Measurements from ENCODE around the gene CDKN1B.
A peak's percentile ranks its signal among the peaks of the same experiment; 100 is the strongest.

CDKN1B gene

DNA sequence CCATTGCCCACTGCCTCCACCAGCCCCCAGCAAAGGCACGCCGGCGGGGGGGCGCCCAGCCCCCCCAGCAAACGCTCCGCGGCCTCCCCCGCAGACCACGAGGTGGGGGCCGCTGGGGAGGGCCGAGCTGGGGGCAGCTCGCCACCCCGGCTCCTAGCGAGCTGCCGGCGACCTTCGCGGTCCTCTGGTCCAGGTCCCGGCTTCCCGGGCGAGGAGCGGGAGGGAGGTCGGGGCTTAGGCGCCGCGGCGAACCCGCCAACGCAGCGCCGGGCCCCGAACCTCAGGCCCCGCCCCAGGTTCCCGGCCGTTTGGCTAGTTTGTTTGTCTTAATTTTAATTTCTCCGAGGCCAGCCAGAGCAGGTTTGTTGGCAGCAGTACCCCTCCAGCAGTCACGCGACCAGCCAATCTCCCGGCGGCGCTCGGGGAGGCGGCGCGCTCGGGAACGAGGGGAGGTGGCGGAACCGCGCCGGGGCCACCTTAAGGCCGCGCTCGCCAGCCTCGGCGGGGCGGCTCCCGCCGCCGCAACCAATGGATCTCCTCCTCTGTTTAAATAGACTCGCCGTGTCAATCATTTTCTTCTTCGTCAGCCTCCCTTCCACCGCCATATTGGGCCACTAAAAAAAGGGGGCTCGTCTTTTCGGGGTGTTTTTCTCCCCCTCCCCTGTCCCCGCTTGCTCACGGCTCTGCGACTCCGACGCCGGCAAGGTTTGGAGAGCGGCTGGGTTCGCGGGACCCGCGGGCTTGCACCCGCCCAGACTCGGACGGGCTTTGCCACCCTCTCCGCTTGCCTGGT, at the start of gene CDKN1B:
CDKN1B (plus strand) TSS at position 576 of the 793 bp plus-strand sequence. CDS start 472 bp downstream, outside the sequence.
- peak; percentile 89 for DNase-seq (ENCODE audit: low read depth, low spot score)

DNA sequence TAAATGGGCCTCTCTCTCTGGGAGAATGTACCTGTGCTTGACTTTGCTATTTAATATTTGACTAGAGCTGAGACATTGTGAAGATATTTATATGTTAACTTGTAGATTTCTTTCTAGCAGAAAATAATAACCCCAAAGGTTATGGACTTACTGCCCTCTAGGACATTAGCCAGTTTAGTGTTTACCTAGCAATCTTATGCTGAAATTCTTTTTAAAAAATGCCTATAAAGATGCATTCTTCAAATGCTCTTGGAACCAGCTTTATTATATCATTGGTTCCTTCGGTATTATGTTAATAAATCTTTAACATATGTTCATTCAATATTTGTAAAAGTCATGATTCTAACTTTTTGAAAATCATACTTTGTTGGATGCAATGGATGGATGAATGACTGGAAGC, 49.2 kb upstream of the CDKN1B start:
- DNase-seq (ENCODE audit: low read depth, low spot score) = no peak

DNA sequence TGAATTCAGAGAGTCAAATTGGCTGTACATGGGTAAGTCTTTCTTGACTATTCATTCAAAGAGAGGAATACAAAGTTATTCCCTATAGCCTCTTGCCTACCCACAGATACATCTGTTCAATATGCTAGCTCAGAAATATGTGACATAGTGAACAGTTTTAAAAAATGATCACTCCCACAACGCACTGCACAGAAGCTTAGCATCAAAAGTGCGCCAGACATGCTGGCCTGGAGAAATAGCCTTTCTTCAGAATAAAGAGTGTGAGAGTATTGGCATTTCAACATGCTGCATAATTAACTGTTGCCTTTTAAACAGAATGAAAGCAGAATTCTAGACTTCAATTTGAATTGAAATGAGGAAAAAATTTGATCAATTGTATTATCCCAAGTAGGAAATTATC, 48.1 kb upstream of the CDKN1B start:
- no peak for DNase-seq (ENCODE audit: low read depth, low spot score)

DNA sequence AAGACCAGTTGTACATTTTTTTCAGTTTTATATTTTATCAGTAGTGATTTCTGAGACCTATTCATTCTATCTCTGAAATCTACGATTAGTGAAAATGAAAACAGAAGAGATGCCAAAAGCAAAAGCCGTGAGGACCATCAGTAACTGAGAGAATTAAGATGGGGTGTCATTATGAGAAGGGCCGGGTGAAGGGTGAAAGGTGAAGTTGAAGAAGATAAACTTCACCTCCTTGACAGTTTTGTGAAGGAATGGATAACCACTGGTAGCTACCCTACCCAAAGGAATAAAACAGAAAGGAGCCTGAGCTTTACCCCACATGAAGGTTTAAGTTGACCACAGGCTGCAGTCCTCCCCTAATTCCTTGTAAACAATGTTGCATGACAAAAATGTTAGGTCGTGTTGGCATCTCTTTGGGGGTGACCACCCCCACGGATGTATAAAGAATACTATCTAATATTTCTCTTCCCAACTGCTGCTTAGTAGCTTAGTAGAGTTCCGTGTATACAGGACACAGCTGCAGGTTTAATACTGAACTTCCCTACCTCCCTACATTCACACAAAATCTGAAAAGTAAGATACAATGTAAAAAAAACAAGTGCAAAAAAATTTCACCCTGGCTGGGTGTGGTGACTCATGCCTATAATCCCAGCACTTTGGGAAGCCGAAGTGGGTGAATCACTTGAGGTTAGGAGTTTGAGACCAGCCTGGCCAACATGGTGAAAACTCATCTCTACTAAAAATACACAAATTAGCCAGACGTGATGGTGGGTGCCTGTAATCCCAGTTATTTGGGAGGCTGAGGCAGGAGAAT, 45.1 kb upstream of the CDKN1B start:
- DNase-seq (ENCODE audit: low read depth, low spot score) = no peak

DNA sequence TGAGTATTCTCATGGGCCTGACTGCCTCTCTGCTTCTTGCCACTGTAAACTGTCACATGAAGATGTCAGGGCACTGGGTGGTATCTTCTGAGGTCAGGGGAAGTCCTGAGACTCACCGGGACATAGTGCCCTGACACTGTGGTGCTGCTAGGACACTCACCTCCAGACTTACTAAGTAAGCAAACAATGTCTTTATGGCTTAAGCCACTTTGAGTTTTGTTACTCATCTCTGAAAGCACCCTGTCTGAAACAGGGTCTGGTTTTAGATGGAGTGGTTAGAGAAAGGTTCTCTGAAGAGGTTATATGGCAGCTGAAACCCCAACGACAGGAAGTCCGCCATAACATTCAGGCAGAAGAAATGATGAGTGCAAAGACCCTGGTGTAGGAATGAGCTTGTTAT, 43.9 kb upstream of the CDKN1B start:
- no peak for DNase-seq (ENCODE audit: low read depth, low spot score)

DNA sequence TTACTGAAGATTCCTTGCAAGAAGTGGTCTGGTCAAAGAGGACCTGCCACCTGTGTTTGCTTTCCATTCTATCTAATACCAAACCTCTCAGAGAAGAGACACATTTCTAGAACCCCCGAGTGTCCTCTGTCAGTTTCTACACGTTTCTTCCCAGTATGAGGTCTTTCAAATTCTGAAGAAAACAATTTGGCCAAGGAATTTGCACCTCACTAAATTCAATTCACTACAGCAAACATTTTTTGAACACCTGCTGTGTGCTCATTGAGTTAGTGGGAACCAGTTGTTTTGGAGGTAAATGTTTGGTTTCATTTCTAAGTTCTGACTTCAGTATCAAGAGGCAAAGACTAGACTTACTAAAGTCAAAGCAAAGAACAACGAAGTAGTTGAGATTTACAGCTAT, 40.6 kb upstream of the CDKN1B start:
- no peak for DNase-seq (ENCODE audit: low read depth, low spot score)

DNA sequence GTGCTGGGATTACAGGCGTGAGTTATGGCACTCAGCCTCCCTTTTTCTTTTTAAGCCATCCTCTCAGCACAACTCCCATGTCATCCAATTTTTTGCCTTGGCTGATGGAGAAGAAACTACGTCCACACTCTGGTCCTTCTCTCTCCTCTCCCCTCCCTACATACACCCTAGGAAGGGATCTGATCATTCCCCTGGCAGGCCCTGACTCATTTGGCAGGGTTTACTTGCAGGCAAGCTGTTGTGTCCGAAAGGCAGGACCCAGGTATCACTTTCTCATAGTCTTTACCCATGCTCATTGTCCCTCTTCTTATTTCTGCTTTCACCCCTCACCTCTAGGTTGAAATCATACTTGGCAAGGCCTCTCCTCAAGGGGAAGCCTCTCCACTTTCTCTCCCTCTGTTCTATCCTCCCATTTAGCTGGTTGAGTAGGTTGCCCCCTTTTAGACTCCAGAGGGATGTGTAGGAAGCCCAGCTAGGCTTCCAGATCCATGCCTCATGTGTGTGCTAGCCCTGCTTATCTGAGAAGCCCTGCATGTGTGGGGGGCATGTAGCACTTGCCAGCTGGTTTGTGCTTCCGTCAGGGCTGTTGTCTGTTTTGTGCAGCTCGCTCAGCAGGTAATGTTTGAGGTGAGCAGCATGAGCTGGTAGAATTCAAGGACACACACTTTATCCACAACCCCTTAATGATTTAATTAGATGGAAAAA, 36.0 kb upstream of the CDKN1B start:
- no peak for DNase-seq (ENCODE audit: low read depth, low spot score)

DNA sequence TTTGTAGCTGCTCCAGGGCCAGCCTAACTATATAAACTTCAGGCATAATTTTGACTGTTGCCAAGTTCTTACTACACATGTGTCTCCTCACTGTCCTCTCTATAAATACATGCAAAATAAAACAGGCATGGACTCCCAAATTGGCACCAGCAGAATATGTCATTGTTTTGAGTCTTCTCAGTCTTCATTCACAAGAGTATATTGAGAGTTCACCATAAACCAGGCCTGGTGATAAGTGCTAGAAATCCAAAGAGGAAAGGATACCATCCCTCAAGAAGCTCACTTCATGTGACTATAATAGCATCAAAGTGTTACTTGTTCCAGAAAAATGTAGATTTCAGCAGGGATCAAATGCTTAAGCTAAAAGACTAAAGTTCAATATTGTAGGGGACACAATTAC, 34.9 kb upstream of the CDKN1B start:
- DNase-seq (ENCODE audit: low read depth, low spot score) = no peak

DNA sequence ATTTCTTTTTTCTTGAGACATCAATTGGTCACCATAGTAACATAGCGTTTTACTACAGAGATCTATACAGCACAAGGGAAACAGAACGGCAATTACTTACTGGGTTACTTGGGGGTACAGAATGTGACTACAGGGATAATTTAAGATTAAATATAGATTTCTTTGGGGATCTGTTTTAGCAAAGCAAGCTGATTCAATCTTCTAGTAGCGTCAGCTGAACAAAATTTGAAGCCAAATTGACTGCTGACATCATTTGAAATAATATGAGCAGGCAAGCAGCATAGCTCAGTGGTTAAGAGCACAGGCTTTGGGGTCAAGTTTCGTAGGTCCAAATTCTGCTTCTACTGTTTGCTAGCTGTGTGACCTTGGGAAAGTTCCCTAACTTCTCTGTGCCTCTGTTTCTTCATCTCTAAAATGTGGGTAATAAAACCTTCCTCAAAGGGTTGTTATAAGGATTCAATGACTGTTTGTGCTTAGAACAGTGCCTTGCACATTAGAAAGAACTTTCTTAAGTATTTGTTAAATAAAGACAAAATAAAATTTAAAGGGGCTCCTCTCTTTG, 34.0 kb upstream of the CDKN1B start:
- no peak for DNase-seq (ENCODE audit: low read depth, low spot score)

DNA sequence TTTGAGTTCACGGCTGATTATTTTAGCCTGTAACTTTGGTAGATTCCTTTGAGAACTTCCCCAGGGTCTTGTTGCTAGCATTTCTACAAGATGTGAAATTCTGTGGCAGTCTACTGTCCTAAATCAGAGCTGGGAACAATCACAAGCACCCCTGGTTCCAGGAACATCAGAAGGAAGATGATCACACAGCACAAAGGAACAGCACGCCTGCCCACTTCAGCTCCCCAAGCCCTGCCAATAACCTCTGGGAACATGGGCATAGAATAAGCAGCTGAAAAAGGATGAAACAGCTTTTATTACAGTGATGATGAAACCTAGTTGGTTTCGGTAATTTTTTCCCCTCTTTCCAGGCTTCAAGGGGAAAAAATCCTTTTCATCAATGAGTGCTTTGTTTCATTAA, 33.4 kb upstream of the CDKN1B start:
- no peak for DNase-seq (ENCODE audit: low read depth, low spot score)

DNA sequence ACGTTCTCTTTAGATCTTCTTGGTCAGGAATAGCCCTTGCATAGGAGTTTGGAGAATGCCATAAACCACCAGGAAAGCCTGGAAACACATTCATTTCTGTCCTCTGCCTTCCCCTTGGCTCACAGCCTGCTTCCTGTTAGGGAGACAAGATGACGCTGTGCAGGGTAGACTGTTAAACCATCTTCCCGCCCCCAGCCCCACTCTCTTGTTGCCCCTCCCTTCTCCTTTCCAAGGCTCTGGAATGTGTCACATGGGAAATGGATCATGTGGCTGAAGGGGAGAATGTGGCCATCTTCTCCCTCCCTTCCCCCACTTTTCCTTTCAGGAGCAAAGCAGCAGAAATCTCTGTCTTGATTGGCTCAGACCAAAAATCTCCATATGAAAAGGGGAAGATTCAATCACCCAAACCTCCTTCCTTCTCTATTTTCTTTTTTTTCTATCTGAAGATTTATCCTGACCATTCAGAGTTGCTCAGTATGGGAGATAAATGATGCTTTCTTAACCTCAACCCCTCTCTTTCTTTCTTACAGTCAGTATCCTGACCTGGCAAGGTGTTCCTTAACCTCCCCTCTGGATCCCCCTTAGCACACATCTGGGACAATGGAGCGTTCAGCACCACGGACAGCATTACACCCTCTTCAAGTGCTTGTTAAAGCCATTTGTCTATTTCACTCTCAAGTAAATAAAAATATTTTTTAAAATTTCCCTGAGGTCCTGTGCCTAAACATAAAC, 32.6 kb upstream of the CDKN1B start:
- no peak for DNase-seq (ENCODE audit: low read depth, low spot score)

DNA sequence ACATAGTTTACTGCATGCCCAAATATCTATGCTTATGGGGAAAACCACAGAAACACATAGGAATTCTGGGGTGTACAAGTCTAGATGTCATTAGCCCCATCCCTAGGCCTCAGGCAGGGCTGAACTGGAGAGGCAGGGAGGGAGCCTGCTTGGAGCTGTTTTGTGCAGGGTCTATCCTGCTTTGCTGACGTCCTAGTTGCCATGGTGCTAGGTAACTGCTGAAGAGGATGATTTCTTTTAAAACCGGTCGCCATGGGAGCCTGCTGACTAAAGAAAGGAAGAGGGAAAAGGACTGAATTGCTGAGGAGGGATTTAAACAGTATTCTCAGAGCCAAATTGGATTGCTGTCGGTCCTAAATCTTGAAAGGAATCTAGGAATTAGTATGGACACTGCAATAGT, 31.9 kb upstream of the CDKN1B start:
- DNase-seq (ENCODE audit: low read depth, low spot score) = no peak

DNA sequence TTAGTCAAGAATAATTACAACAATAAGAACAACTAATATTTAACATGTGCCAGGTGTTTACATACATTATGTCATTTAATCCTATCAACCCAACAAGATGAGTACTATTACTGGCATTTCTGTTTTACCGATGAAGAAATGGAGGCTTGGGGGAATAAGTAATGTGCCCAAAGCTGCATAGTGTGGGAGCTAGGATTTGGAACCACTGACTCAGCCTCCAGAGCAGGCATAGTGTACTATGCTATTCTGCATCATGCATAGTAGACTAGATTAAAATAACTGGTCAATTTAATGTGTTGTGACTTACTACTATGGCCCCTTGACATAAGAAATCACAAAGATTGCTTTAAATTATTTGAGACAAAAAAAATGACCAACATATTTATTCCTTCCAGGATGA, 30.7 kb upstream of the CDKN1B start:
- DNase-seq (ENCODE audit: low read depth, low spot score) = no peak

DNA sequence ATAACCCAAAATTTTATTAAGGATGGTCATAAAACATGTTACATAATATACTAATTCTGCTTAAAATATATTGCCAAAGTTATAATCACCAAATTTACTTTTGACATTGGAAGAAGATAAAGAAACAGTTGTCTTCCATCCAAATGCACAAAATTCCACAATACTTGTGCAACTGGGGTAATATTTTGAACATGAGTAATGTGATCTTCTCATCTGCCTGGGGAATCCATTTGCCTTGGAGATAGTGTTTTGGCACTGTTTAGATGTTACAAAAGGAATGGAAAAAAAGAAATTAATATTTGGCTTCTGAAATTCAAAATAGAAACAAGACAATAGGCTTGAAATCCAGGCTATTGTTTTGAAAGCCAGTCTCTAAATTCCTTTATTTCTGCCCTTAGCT, 30.2 kb upstream of the CDKN1B start:
- DNase-seq (ENCODE audit: low read depth, low spot score) = no peak

DNA sequence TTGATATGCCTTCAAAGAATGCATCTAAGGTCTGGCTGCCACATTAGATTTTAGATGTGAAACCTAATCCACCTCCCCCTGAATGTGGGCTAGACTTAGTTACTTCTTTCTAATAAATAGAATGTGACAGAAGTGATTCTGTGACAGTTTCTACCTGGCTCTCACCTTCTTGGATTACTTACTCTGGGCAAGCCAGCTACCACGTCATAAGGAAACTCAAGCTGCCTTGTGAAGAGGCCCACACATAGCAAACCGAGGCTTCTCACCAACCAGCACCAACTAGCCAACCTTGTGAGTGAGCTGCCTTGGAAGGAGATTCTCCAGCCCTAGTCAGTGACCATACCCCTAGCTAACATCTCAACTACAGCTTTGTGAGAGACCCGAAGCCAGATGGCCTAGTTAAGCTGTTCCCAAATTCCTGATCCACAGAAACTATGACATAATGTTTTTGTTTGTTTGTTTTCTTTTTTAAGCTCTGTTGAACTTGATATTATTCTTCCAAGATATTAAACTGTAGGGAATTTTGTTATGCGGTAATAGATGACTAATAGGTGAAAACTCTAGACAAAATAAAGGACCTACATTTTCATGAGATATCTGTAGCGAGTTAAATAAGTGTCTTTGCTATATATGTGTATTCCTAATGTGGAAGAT, 27.4 kb upstream of the CDKN1B start:
- DNase-seq (ENCODE audit: low read depth, low spot score) = no peak

DNA sequence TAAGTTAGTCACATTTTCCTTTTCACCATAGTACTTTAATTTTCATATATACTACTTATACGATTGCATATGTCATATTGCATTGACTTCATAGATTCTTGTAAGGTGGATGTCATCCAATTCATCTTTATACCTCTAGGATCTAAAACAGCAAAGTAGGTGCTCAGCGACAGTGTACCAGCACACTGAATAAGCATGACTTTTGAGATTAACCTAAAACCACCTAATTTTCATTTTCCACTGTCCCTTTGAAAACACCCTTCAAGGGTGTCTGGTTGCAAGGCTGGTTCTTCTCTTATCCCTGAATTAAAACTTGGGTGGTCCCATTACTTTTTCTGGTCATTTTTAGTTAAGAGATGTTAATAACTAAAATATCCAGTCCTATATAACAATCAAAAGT, 25.6 kb upstream of the CDKN1B start:
- no peak for DNase-seq (ENCODE audit: low read depth, low spot score)

DNA sequence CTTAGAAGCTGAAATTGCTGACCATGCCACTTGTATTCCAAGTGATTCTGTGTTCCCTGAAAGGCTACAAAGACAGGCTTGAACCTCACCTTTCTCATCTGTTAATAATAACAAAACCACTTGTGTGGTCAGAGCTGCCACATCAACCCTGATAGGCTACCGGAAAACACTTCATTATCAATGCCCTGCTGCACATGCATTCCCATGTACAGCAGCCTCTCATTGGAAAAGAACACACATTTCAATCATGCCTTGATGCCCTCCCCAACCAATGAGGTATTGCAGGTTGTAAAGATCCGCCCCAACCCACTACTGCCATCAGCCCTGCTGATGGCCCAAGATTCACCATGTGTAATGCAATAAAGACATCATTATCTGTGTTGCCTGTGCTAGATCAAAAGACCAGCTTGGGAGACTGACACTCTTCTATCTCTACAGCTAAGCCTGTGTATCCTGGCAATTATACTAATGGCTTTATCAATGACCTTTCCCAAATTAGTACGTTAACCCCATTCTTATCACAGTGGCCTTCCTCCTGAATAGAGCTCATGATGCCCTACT, 24.0 kb upstream of the CDKN1B start:
- no peak for DNase-seq (ENCODE audit: low read depth, low spot score)

DNA sequence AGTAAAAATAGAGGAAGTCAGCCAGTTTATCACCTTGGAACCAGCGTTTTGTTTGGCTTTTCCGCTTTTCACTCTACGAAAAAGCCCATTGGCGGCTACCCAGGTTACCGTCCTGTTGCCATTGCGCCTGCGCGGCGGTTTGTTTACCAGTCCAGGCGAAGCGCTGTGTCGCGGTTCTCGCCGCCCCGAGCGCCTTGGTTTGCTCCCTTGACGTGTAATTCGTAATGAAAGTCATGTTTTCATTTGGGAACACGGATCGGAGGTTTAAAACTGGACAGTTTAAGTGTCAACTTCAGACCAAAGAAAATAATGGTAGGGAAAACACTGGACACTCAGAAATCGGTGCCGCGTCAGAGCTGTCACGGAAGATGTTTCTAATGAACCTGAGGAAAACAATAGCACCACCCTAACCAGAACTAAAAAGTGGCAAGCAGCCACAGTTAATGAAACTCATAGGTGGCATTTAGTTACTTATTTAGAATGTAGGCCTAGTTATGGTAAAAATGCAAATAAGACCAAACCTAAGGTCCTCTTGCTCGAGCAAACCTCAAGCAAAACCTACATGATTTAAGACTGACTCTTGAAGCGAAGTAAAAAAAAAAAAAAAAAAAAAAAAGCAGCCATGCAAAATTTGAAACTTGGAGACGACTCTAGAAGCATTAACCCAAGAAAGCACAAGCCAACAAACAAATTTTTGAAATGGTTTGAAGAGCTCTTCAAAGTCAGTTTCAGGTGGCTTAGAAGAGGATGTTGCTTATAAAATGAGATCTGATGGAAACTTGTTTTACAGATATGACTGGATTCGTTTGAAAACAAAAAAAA, 20.4 kb upstream of the CDKN1B start:
- DNase-seq (ENCODE audit: low read depth, low spot score) = peak; percentile 70

DNA sequence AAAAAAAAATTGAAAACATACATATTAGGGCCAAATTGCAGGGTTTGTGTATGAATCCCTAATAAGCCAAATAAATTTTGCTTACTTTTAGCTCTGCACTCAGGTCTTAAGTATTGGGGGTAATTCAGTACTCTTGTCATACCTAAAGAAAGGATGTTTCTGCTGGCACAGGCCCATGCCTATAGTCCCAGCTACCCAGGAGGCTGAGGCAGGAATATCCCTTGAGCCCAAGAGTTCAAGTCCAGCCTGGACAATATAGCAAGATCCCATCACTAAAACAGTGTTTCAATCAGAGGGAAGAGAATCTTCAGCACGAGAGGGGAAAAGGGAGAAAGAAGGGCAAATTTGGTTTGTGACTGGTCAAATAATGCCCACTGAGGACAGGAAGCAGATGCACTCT, 17.8 kb upstream of the CDKN1B start:
- DNase-seq (ENCODE audit: low read depth, low spot score) = no peak

DNA sequence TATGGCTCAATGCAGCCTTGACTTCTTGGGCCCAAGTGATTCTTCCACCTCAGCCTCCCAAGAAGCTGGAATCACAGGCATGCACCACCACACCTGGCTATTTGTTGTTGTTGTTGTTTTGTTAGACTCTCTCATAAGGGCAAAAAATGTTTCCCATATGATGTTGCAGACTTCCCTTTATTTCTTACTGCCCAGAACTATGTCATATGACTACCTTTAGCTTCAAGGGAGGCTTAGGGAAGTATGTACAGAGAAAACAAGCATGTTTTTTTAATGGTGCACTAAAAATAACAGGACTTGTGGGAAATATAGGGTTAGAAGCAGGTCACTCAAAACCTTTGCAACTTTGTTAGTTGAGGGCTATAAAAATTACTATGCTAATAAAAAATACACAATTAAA, 16.9 kb upstream of the CDKN1B start:
- DNase-seq (ENCODE audit: low read depth, low spot score) = no peak
